GM21528 (cell line): ENCODE measurements around the gene TMEM269.

ENCODE experiments used
- ATAC-seq: cut with Tn5 transposase; IDR thresholded peaks from one replicate; pipeline ENCODE4 v1.9.1; 2021; ENCODE audit warnings: mild to moderate bottlenecking, moderate library complexity; ENCODE audit not compliant: unreplicated experiment, low FRiP score

Gene TMEM269

GRCh38 chr1:42817976-42818375 is 33.2 kb downstream of the TMEM269 start:
- no peak for ATAC-seq

GRCh38 chr1:42820813-42821212 is 36.0 kb downstream of the TMEM269 start:
- ATAC-seq, result no peak

- ATAC-seq, result no peak
These were observed 36.9 kb downstream of the TMEM269 start for GRCh38 chr1:42821690-42822089.

- no peak for ATAC-seq
These were observed 38.1 kb downstream of the TMEM269 start for GRCh38 chr1:42822800-42823392.

GRCh38 chr1:42824481-42825035 is 39.8 kb downstream of the TMEM269 start:
- ATAC-seq, result no peak

GRCh38 chr1:42825036-42825851 is 40.5 kb downstream of the TMEM269 start:
- no peak for ATAC-seq

- no peak for ATAC-seq
These were observed 45.8 kb downstream of the TMEM269 start for GRCh38 chr1:42830631-42831030.

GRCh38 chr1:42831273-42831672 is 46.5 kb downstream of the TMEM269 start:
- ATAC-seq, result no peak

GRCh38 chr1:42832641-42833240 is 48.0 kb downstream of the TMEM269 start:
- no peak for ATAC-seq

- no peak for ATAC-seq
These were observed 49.2 kb downstream of the TMEM269 start for GRCh38 chr1:42833981-42834380.

- ATAC-seq, result no peak
These were observed 50.0 kb downstream of the TMEM269 start for GRCh38 chr1:42834803-42835202.

GRCh38 chr1:42835422-42835821 is 50.6 kb downstream of the TMEM269 start:
- ATAC-seq, result no peak

GRCh38 chr1:42837709-42838108 is 52.9 kb downstream of the TMEM269 start:
- no peak for ATAC-seq

GRCh38 chr1:42838482-42839190 is 53.8 kb downstream of the TMEM269 start:
- no peak for ATAC-seq

- ATAC-seq, result no peak
These were observed 56.2 kb downstream of the TMEM269 start for GRCh38 chr1:42841010-42841409.

GRCh38 chr1:42841440-42842147 is 56.8 kb downstream of the TMEM269 start:
- no peak for ATAC-seq

- ATAC-seq, result no peak
These were observed 59.9 kb downstream of the TMEM269 start for GRCh38 chr1:42844592-42845140.

- ATAC-seq, result no peak
These were observed 60.4 kb downstream of the TMEM269 start for GRCh38 chr1:42845193-42845592.

- peak; percentile 26 for ATAC-seq
These were observed 61.1 kb downstream of the TMEM269 start for GRCh38 chr1:42845866-42846256.
